Measurements from ENCODE around the gene ACSS1.

ACSS1 gene

DNA sequence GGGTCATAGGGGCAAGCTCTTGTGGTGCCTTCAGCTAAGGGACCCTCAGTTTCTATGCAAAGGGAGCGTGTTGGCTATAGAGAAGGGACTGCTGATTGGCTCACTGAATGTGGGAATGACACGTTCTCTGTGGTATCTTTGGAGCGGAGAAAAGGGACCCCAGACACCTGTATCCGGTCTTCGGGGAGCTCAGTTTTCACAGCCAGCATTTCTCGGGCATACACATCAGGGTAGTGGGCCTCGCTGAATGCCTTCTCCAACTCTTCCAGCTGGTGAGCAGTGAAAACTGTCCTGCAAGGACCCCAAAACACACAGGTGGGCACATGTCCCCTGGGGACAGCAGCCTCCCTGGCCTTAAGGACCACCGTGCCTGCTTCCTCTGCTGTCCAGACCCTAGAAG is 20.7 kb upstream of the ACSS1 start:
- DNase-seq (ENCODE audit: low spot score), result no peak

- peak; percentile 61 for DNase-seq (ENCODE audit: low spot score)
Observed at GRCh38 chr20:25077610-25078169, 19.8 kb upstream of the ACSS1 start.

GRCh38 chr20:25076731-25077609 is 19.0 kb upstream of the ACSS1 start:
- DNase-seq (ENCODE audit: low spot score), result peak; percentile 90

- DNase-seq (ENCODE audit: low spot score), result no peak
Observed at GRCh38 chr20:25076201-25076600, 18.3 kb upstream of the ACSS1 start.

GRCh38 chr20:25073544-25073943 is 15.6 kb upstream of the ACSS1 start:
- no peak for DNase-seq (ENCODE audit: low spot score)

DNA sequence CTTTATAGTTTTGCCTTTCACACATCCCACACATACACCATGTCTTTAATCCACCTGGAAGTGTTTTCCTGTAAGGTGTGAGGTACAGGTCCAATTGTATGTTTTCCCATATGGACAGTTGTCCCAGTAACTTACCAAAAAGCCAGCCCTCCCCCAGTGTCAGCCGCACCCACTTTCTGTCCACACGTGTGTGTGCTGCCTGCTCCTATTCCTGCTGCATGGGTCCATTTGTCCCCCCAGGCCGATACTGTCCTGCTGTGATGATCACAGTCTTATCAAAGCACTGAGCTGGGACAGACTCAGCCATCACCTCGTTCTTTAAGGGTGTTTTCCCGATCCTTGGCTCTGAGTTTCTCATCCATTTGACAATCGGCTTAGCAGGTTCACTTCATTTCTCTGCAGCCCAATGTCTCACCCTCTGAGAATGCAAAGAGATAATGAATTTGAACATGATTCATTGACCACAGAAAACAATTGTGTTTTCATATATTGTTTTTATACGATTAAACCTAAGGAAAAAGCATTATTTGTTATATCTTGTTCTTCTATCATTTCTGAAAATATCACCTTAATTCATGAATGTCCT is 14.4 kb upstream of the ACSS1 start:
- DNase-seq (ENCODE audit: low spot score), result no peak

GRCh38 chr20:25071734-25072133 is 13.8 kb upstream of the ACSS1 start:
- no peak for DNase-seq (ENCODE audit: low spot score)

- no peak for DNase-seq (ENCODE audit: low spot score)
Observed at GRCh38 chr20:25070821-25071473, 13.0 kb upstream of the ACSS1 start.

GRCh38 chr20:25067102-25067987 is 9.4 kb upstream of the ACSS1 start:
- no peak for DNase-seq (ENCODE audit: low spot score)

DNA sequence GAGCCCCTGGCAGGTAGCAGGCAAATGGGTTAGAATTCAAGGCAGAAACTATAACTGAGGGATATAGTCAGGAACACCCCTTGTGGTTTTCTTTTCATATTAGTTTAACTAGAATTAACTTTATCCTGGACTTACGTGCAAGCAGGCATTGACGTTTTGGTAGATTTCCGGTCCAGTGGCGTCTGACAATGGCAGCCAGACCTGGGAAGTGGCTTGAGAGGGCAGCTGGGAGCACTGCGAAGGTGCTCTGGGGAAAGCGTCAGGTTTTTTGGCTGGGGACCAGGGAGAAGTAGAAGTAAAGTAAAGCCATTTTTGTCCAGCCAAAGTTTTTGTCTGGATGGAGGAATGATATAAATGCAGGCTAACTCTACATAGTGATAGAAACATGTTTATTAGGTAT is 8.4 kb upstream of the ACSS1 start:
- no peak for DNase-seq (ENCODE audit: low spot score)

- DNase-seq (ENCODE audit: low spot score), result peak; percentile 86
Observed at GRCh38 chr20:25065625-25066338, 7.8 kb upstream of the ACSS1 start.

DNA sequence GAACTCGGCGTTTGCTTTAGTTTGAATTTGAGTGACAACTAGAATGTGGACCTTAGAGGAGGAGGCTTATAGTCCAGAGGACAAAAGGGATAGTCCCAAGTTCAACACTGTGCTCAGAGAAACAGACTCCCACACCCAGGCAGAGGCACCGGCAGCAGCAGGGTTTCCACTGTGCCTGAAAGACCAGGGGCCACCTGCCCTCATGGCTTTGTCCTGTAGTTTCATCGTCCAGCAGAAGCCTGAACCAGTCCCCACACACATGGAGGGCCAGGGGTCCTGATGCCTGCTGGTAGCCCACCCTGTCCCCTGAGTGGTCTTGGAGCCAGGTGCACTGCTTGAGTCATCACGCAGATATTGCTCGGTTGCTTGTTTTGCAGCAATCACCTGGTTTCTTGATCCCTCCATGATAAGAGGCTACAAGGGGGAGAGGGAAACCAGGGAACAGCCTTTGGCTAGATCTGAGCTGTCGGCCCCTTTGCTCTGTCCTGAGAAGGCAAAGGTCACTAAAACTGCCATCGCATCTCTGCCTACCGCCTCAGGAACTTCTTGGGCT is 7.2 kb upstream of the ACSS1 start:
- DNase-seq (ENCODE audit: low spot score), result no peak

GRCh38 chr20:25064561-25065071 is 6.7 kb upstream of the ACSS1 start:
- DNase-seq (ENCODE audit: low spot score), result no peak

- no peak for DNase-seq (ENCODE audit: low spot score)
Observed at GRCh38 chr20:25063981-25064380, 6.0 kb upstream of the ACSS1 start.

GRCh38 chr20:25063546-25063945 is 5.6 kb upstream of the ACSS1 start:
- DNase-seq (ENCODE audit: low spot score), result no peak

DNA sequence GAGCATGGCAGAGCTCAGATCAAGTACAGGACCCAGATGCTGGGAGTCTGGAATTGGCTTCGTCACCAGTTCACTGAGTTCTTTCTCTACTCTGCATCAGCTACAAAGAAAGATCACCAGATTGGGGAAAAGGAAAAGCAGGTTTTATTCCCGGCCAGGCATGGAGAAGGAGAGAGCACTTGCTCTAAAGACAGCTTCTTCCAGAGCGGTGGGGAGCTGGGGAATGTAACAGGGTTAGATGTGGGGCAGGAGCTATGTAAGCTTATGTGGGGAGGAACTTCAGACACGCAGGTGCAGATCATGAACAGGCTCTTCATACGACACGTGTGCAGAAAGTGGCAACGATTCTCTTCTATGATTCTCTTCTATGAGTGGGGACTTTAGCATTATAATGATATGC is 4.9 kb upstream of the ACSS1 start:
- no peak for DNase-seq (ENCODE audit: low spot score)

DNA sequence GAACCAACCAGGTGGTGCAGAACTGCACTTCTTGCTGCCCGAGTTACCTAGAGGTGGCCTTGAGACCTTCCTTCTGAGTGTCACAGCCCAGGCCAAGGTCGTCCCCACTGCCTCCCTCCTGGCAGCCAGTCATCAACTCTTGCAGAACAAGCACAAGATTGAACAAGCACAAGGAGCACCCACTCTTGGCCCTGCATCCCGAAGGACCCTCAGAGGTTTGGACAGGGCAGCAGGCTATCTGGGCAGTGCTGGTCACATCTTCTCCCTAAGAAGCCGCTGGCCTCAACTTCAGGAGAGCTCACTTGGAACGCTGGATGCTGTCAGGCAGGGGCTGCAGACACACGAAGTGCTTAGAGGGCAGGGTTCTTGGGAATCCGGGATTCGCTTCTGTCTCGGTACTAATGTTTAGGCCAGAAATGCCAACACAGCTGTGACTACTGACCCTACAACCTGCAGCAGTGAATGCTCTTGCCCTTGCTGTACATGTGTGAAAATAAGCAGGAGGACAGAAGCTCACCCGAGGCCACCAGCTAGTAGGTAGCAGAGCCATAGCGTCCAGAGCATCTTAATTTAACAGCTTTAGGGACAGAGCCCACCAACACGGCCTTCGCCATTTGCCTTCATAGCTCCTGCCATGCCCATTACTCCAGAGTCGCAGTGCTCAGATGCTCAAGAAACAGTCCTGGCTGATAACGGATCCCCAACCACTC is 4.0 kb upstream of the ACSS1 start:
- DNase-seq (ENCODE audit: low spot score), result no peak

DNA sequence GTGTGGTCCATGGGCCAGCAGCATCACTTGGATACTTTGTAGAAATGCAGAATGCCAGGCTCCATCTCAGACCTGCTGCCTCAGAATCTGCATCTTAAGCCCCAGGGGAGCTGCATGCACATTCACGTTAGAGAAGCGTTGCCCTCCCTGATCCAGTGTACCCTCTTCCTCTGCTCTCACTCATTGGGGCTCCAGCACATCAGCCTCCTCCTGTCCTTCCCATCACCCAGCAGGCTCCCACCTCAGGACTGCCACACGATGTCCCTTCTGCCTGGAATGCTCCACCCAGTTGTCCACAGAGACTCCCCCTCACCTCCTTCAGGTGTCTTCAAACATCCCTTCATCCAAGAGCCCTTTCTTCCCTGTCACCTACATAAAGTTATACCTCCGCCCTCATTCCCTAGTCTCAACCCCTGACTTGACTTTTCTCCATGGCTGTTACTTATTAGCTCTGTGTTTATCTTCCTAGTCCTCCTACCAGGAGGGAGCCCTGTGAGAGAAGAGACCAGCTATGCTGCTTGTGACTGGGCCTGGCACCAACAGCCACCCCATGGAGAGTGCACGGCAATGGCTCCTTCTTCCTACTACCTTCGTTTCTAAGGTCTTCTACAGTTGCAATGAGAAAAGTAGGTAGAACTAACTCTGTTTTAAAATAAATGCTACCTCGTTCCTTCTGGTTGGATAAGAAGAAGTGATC is 3.3 kb upstream of the ACSS1 start:
- no peak for DNase-seq (ENCODE audit: low spot score)

- DNase-seq (ENCODE audit: low spot score), result no peak
Observed at GRCh38 chr20:25059866-25060465, 2.0 kb upstream of the ACSS1 start.
